Thyroid gland (tissue), 4 donors: ENCODE data around the gene GYS1. TPM values are rescaled to one million over a fixed set of nuclear protein-coding genes. Genes with fewer than 3 reads are reported as not detected.

ENCODE experiments used
- DNase-seq, 2 donors: peaks; one replicate each; pipeline ENCODE4 v3.0.0-alpha.2; 2019
- H3K27ac ChIP-seq, 3 donors: fragments of 200-600 bp; sonication (generic); 1 replicate in 2 of 3; 2 replicates in 1 of 3; pipeline ENCODE4 v1.5.1; 2016 to 2019; ENCODE audit warnings: mild to moderate bottlenecking in 1 of 3, moderate library complexity in 1 of 3
- H3K27me3 ChIP-seq: fragments of 200-600 bp; sonication (generic); one replicate; pipeline ENCODE4 v1.5.1; 2019
- H3K36me3 ChIP-seq, 2 donors: fragments of 200-600 bp; sonication (generic); one replicate each; pipeline ENCODE4 v1.5.1; 2016 to 2019
- H3K4me1 ChIP-seq, 2 donors: fragments of 200-600 bp; sonication (generic); one replicate each; pipeline ENCODE4 v1.5.1; 2017 to 2019
- H3K4me3 ChIP-seq, 3 donors: fragments of 200-600 bp; sonication (generic); replicated peaks in 1 of 3; 1 replicate in 2 of 3; 2 replicates in 1 of 3; pipeline ENCODE4 v1.5.1; 2016; ENCODE audit warnings: mild to moderate bottlenecking in 1 of 3
- H3K9me3 ChIP-seq: fragments of 200-600 bp; sonication (generic); one replicate; pipeline ENCODE4 v1.5.1; 2017
- POLR2A ChIP-seq, 2 donors: fragments of 450-650 bp; IDR thresholded peaks; one replicate each; pipeline ENCODE4 v1.6.1; 2017; ENCODE audit warnings: antibody characterized with exemption in 2 of 2, mild to moderate bottlenecking in 2 of 2, moderate library complexity in 1 of 2
- WGBS, 2 donors: methylation state at CpG; one replicate each; pipeline ENCODE4 v1.1.5; 2017; 5-methylcytosine and 5-hydroxymethylcytosine counted together
- intact Hi-C: fragments of 100-400 bp; cut with DNase I; formaldehyde crosslinking; loops from one replicate; pipeline ENCODE4 v1.15.1; 2023
- total RNA-seq, 4 donors: library from RNA; depleted of rRNA; stranded (reverse); fragments of >200 nt; gene quantifications; one replicate each; pipeline ENCODE4 v1.2.3, GENCODE V29; 2016
- TF ChIP-seq, protein P1 (sequence below), 6 experiments: fragments of 200-600 bp in 3 of 6; fragments of 450-650 bp in 3 of 6; sonication (generic) in 3 of 6; IDR thresholded peaks; one replicate each; pipeline ENCODE4 v1.5.1; 2016 to 2019; ENCODE audit warnings: antibody characterized with exemption in 6 of 6, mild to moderate bottlenecking in 2 of 6, inconsistent platforms in 1 of 6, moderate library complexity in 1 of 6

GYS1 gene
- total RNA-seq, 4 donors from 2014 or later: 17.9 to 33.2 (median 23.9) TPM

DNA sequence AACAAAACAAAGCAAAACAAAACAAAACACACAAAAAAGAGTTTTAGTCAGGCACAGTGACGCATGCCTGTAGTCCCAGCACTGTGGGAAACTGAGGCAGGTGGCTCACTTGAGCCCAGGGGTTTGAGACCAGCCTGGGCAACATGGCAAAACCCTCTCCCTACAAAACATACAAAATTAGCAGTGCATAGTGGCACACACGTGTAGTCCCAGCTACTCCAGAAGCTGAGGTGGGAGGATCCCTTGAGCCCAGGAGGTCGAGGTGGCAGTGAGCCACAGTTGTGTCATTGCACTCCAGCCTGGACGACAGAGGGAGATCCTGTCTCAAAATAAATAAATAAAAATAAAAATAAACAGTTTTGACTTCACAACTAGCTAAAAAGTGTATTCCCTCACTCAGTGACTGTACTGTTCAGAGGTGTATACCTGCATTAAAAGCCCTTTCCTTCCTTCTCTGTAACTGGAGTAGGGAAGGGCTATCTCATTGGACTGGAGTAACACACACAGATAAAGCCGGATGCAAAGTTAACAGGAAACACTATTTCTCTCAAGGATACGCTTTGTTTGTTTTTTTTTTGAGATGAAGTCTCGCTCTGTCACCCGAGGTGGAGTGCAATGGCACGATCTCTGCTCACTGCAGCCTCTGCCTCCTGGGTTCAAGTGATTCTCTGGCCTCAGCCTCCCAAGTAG, 42.1 kb downstream of the GYS1 start:
- TF ChIP-seq, protein P1, sequence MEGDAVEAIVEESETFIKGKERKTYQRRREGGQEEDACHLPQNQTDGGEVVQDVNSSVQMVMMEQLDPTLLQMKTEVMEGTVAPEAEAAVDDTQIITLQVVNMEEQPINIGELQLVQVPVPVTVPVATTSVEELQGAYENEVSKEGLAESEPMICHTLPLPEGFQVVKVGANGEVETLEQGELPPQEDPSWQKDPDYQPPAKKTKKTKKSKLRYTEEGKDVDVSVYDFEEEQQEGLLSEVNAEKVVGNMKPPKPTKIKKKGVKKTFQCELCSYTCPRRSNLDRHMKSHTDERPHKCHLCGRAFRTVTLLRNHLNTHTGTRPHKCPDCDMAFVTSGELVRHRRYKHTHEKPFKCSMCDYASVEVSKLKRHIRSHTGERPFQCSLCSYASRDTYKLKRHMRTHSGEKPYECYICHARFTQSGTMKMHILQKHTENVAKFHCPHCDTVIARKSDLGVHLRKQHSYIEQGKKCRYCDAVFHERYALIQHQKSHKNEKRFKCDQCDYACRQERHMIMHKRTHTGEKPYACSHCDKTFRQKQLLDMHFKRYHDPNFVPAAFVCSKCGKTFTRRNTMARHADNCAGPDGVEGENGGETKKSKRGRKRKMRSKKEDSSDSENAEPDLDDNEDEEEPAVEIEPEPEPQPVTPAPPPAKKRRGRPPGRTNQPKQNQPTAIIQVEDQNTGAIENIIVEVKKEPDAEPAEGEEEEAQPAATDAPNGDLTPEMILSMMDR (IDR thresholded peaks at IDR 0.05): no peak
- no peak for TF ChIP-seq POLR2A (IDR thresholded peaks at IDR 0.05)
- intact Hi-C loops: loop anchor here (10.0 kb wide), 1 partner anchor 46 kb away; the partner anchor contains the start of gene NUCB1
- WGBS, 2 donors: 40 to 45% methylated on average over 9 of the region's 9 CpGs
- H3K9me3 ChIP-seq: no peaks in the 10 kb centered on the region
- H3K36me3 ChIP-seq: no peaks in the 10 kb centered on the region
- H3K27me3 ChIP-seq: no peaks in the 10 kb centered on the region
- no peak overlapping the region for H3K27ac ChIP-seq
- no peak for DNase-seq
- H3K4me3 ChIP-seq: no peak overlapping the region
- H3K4me1 ChIP-seq: peaks cover 8 to 12% of the 10 kb centered on the region in 2 donors

GRCh38 chr19:48950159-48950558, 43.0 kb downstream of the GYS1 start:
- TF ChIP-seq, protein P1 (IDR thresholded peaks at IDR 0.05): no peak
- no peak for TF ChIP-seq POLR2A (IDR thresholded peaks at IDR 0.05)
- 76 to 78% methylated on average over 3 of the region's 3 CpGs for WGBS, 2 donors
- H3K4me3 ChIP-seq: no peak overlapping the region
- H3K36me3 ChIP-seq: no peaks in the 10 kb centered on the region
- intact Hi-C loops: loop anchor here (10.0 kb wide), 1 partner anchor 45 kb away; the partner anchor contains the start of gene NUCB1
- H3K27ac ChIP-seq: no peak overlapping the region
- H3K4me1 ChIP-seq: peaks cover under 1 to 4% of the 10 kb centered on the region in 2 donors
- no peaks in the 10 kb centered on the region for H3K9me3 ChIP-seq
- no peak for DNase-seq
- no peaks in the 10 kb centered on the region for H3K27me3 ChIP-seq

DNA sequence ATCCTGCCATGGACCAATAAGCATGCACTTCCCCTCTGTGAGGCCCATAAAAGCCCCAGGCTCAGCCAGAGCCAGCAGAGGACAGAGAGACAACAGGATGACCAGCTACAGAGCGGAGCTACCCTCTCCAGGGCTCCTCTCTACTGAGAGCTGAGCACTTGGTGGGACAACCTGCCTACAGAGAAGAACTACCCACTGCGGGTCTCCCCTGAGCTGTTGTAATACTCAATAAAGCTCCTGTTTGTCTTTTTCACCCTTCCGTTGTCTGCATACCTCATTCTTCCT, 45.9 kb downstream of the GYS1 start:
- Histone ChIP-seq H3K27ac (no peak overlapping the region), H3K27me3 (no peaks in the 10 kb centered on the region), H3K4me1 (no peaks in the 10 kb centered on the region), H3K36me3 (no peaks in the 10 kb centered on the region), H3K4me3 (no peak overlapping the region), H3K9me3 (no peaks in the 10 kb centered on the region)
- intact Hi-C loops: no loop called here
- TF ChIP-seq, protein P1 (IDR thresholded peaks at IDR 0.05): no peak
- TF ChIP-seq POLR2A (IDR thresholded peaks at IDR 0.05): no peak
- WGBS, 2 donors: 96 to 100% methylated on average over 3 of the region's 3 CpGs
- DNase-seq: no peak

GRCh38 chr19:48946463-48947257, 46.4 kb downstream of the GYS1 start:
- 96% methylated on average over 3 of the region's 9 CpGs; no CpG with 5 or more reads in 1 of the 2 donors for WGBS, 2 donors
- Histone ChIP-seq H3K4me3 (no peak overlapping the region), H3K27ac (no peak overlapping the region), H3K36me3 (no peaks in the 10 kb centered on the region), H3K27me3 (no peaks in the 10 kb centered on the region), H3K4me1 (no peaks in the 10 kb centered on the region), H3K9me3 (no peaks in the 10 kb centered on the region)
- intact Hi-C loops: no loop called here
- TF ChIP-seq, protein P1 (IDR thresholded peaks at IDR 0.05): no peak
- no peak for TF ChIP-seq POLR2A (IDR thresholded peaks at IDR 0.05)
- DNase-seq: no peak

GRCh38 chr19:48945817-48946216, 47.3 kb downstream of the GYS1 start:
- no peak for TF ChIP-seq POLR2A (IDR thresholded peaks at IDR 0.05)
- TF ChIP-seq, protein P1 (IDR thresholded peaks at IDR 0.05): no peak
- no peak overlapping the region for H3K27ac ChIP-seq
- 87 to 88% methylated on average over 2 of the region's 2 CpGs for WGBS, 2 donors
- no peaks in the 10 kb centered on the region for H3K36me3 ChIP-seq
- H3K4me3 ChIP-seq: no peak overlapping the region
- no peaks in the 10 kb centered on the region for H3K4me1 ChIP-seq
- no peak for DNase-seq
- intact Hi-C loops: no loop called here
- H3K9me3 ChIP-seq: no peaks in the 10 kb centered on the region
- no peaks in the 10 kb centered on the region for H3K27me3 ChIP-seq
